MM.1S (cell line): ENCODE data around the gene HTRA2.

Experiments used
- DNase-seq: peaks from one replicate; pipeline ENCODE4 v3.0.0-alpha.2; 2015
- H2AFZ ChIP-seq: fragments of 300-600 bp; sonication (generic); 2 replicates; pipeline ENCODE4 v1.6.0; 2016; ENCODE audit warnings: antibody characterized with exemption, low read length
- H3F3A ChIP-seq: fragments of 300-600 bp; sonication (generic); 2 replicates; pipeline ENCODE4 v1.6.1; 2016; ENCODE audit warnings: mild to moderate bottlenecking, antibody characterized with exemption, low read length, moderate library complexity, mixed read lengths; ENCODE audit not compliant: insufficient read depth
- H3K27ac ChIP-seq: fragments of 300-600 bp; sonication (generic); 2 replicates; pipeline ENCODE4 v1.5.1; 2016; ENCODE audit warnings: mild to moderate bottlenecking, low read length
- H3K27me3 ChIP-seq: fragments of 300-600 bp; sonication (generic); replicated peaks from 2 replicates; pipeline ENCODE4 v1.6.0; 2016; ENCODE audit warnings: low read length; ENCODE audit not compliant: insufficient read depth
- H3K36me3 ChIP-seq: fragments of 300-600 bp; sonication (generic); replicated peaks from 2 replicates; pipeline ENCODE4 v1.6.1; 2016; ENCODE audit warnings: mild to moderate bottlenecking, low read length, mixed read lengths; ENCODE audit not compliant: insufficient read depth
- H3K4me1 ChIP-seq: fragments of 300-600 bp; sonication (generic); 2 replicates; pipeline ENCODE4 v1.6.1; 2016; ENCODE audit warnings: low read length, mixed read lengths
- H3K4me2 ChIP-seq: fragments of 300-600 bp; sonication (generic); 2 replicates; pipeline ENCODE4 v1.6.0; 2016; ENCODE audit warnings: low read depth, low read length
- H3K4me3 ChIP-seq: fragments of 300-600 bp; sonication (generic); 2 replicates; pipeline ENCODE4 v1.5.1; 2016; ENCODE audit warnings: low read length, mixed read lengths
- H3K79me2 ChIP-seq: fragments of 300-600 bp; sonication (generic); 2 replicates; pipeline ENCODE4 v1.6.1; 2016; ENCODE audit warnings: mixed run types, low read length, mixed read lengths
- H3K9ac ChIP-seq: fragments of 300-600 bp; sonication (generic); 2 replicates; pipeline ENCODE4 v1.6.1; 2016; ENCODE audit warnings: low read length, mixed read lengths
- H3K9me2 ChIP-seq: fragments of 300-600 bp; sonication (generic); replicated peaks from 2 replicates; pipeline ENCODE4 v1.6.1; 2016; ENCODE audit warnings: mild to moderate bottlenecking, low read length, mixed read lengths; ENCODE audit not compliant: insufficient read depth
- H3K9me3 ChIP-seq: fragments of 300-600 bp; sonication (generic); replicated peaks from 2 replicates; pipeline ENCODE4 v1.6.1; 2016; ENCODE audit warnings: mild to moderate bottlenecking, low read length, mixed read lengths; ENCODE audit not compliant: insufficient read depth
- H4K20me1 ChIP-seq: fragments of 300-600 bp; sonication (generic); 2 replicates; pipeline ENCODE4 v1.6.1; 2016; ENCODE audit warnings: mild to moderate bottlenecking, low read length, moderate library complexity, mixed read lengths; ENCODE audit not compliant: insufficient read depth
- CTCF ChIP-seq: fragments of 300-600 bp; sonication (generic); IDR thresholded peaks from 2 replicates; pipeline ENCODE4 v1.5.1; 2016; ENCODE audit warnings: antibody characterized with exemption, low read length, mixed read lengths
- EZH2 ChIP-seq: fragments of 300-600 bp; sonication (generic); optimal IDR thresholded peaks from 2 replicates; pipeline ENCODE3; 2017; ENCODE audit warnings: low read depth, mild to moderate bottlenecking, antibody characterized with exemption, low read length, mixed read lengths
- EZH2phosphoT487 ChIP-seq: fragments of 300-600 bp; sonication (generic); IDR thresholded peaks from 2 replicates; pipeline ENCODE4 v1.6.1; 2018; ENCODE audit warnings: antibody characterized with exemption, low read length

The HTRA2 gene

GRCh38 chr2:74529357-74530238, at the start of gene HTRA2, which contains the start of gene AUP1:
Gene HTRA2 (plus strand): TSS chr2:74529933. CDS start chr2:74530007, 74 bp downstream.
Gene AUP1 (minus strand): TSS chr2:74529706. CDS start chr2:74529629, 77 bp downstream.
- Histone ChIP-seq H2AFZ (peak within 1 kb of the TSS; percentile 72), H3K36me3 (peaks cover 11% of the 10 kb centered on the region), H3K9ac (peak within 1 kb of the TSS; percentile 94), H3K79me2 (peaks cover 42% of the 10 kb centered on the region), H3K27ac (peak within 1 kb of the TSS; percentile 69), H3K4me1 (peaks cover 14% of the 10 kb centered on the region), H3F3A (peaks cover 15% of the 10 kb centered on the region; the same call in 1 of the 2 replicates), H3K9me2 (no peaks in the 10 kb centered on the region), H3K9me3 (no peaks in the 10 kb centered on the region), H3K27me3 (no peaks in the 10 kb centered on the region), H3K4me2 (peak within 1 kb of the TSS; percentile 91), H3K4me3 (peak within 1 kb of the TSS; percentile 91), H4K20me1 (no peaks in the 10 kb centered on the region)
- DNase-seq, result peak; percentile 99
- TF ChIP-seq CTCF, result no peak
- TF ChIP-seq EZH2phosphoT487, result no peak
- TF ChIP-seq EZH2, result no peak

- no peak overlapping the region for H2AFZ ChIP-seq
- no peaks in the 10 kb centered on the region for H3K36me3 ChIP-seq
- peak overlapping the region; percentile 92 for H3K9ac ChIP-seq
- H3K27ac ChIP-seq, result no peak overlapping the region
- H3K27me3 ChIP-seq, result no peaks in the 10 kb centered on the region
- peaks cover 33% of the 10 kb centered on the region for H3K79me2 ChIP-seq
- no peaks in the 10 kb centered on the region for H3K9me3 ChIP-seq
- TF ChIP-seq CTCF, result no peak
- no peak for TF ChIP-seq EZH2phosphoT487
- no peak for TF ChIP-seq EZH2
- DNase-seq, result no peak
- H3K4me2 ChIP-seq, result peak overlapping the region; percentile 98
- peak overlapping the region; percentile 99 for H3K4me3 ChIP-seq
- H3K4me1 ChIP-seq, result peaks cover 8% of the 10 kb centered on the region
- peaks cover 4% of the 10 kb centered on the region; the same call in 1 of the 2 replicates for H3F3A ChIP-seq
- no peaks in the 10 kb centered on the region for H4K20me1 ChIP-seq
- H3K9me2 ChIP-seq, result no peaks in the 10 kb centered on the region
These were observed 48.3 kb upstream of the HTRA2 start for GRCh38 chr2:74481431-74481830.

- peaks cover 8% of the 10 kb centered on the region for H3K4me1 ChIP-seq
These were observed 47.6 kb upstream of the HTRA2 start for GRCh38 chr2:74481961-74482800.

More at GRCh38 chr2:74481961-74482800, 47.6 kb upstream of the HTRA2 start:
- H3K27me3 ChIP-seq, result no peaks in the 10 kb centered on the region
- peak overlapping the region; percentile 77; the same call in 1 of the 2 replicates for H3K27ac ChIP-seq
- H3K9me2 ChIP-seq, result no peaks in the 10 kb centered on the region
- H3K4me2 ChIP-seq, result peak overlapping the region; percentile 98
- peak overlapping the region; percentile 99 for H3K4me3 ChIP-seq
- peak overlapping the region; percentile 92 for H3K9ac ChIP-seq
- peak overlapping the region; percentile 99 for H2AFZ ChIP-seq
- TF ChIP-seq EZH2phosphoT487, result no peak
- no peak for TF ChIP-seq CTCF
- TF ChIP-seq EZH2, result no peak
- H3K79me2 ChIP-seq, result peaks cover 33% of the 10 kb centered on the region
- peak; percentile 57 for DNase-seq
- peaks cover 4% of the 10 kb centered on the region; the same call in 1 of the 2 replicates for H3F3A ChIP-seq
- no peaks in the 10 kb centered on the region for H4K20me1 ChIP-seq
- H3K36me3 ChIP-seq, result no peaks in the 10 kb centered on the region
- no peaks in the 10 kb centered on the region for H3K9me3 ChIP-seq
